ENCODE results near the gene EIF3D.

The EIF3D gene

GRCh38 chr22:36465232-36466021 is 63.5 kb downstream of the EIF3D start:
- DNase-seq, result no peak

- DNase-seq, result no peak
Observed at GRCh38 chr22:36464715-36465231, 64.2 kb downstream of the EIF3D start.

GRCh38 chr22:36463783-36464184 is 65.2 kb downstream of the EIF3D start:
- no peak for DNase-seq

- no peak for DNase-seq
Observed at GRCh38 chr22:36461665-36462649, 67.0 kb downstream of the EIF3D start.

Data from suppressor macrophage (primary cell).